Stimulated activated CD8-positive, alpha-beta memory T cell treated with anti-CD3 and anti-CD28 coated beads, Interleukin-7, amount 100 ng/mL, for 24 hours (primary cell): ENCODE data around the gene CYB561D1.

ENCODE experiments used
- DNase-seq: peaks from one replicate; pipeline ENCODE4 v3.0.0-alpha.2; 2020; ENCODE audit warnings: low read depth

The CYB561D1 gene

GRCh38 chr1:109481646-109482045 lies 12.2 kb upstream of the CYB561D1 start:
- no peak for DNase-seq

GRCh38 chr1:109482242-109482641 lies 11.7 kb upstream of the CYB561D1 start:
- DNase-seq, result no peak

- DNase-seq, result no peak
These were observed 10.9 kb upstream of the CYB561D1 start for GRCh38 chr1:109482791-109483671.

- peak; percentile 82 for DNase-seq
These were observed 10.0 kb upstream of the CYB561D1 start, which contains the start of gene ATXN7L2 for GRCh38 chr1:109483672-109484518. ATXN7L2 (plus strand) TSS chr1:109483905; CDS start chr1:109483954, 49 bp downstream.

- no peak for DNase-seq
These were observed 9.3 kb upstream of the CYB561D1 start for GRCh38 chr1:109484519-109484975.

GRCh38 chr1:109485001-109485400 lies 8.9 kb upstream of the CYB561D1 start:
- DNase-seq, result no peak

GRCh38 chr1:109487261-109487660 lies 6.6 kb upstream of the CYB561D1 start:
- DNase-seq, result no peak

GRCh38 chr1:109488201-109488600 lies 5.7 kb upstream of the CYB561D1 start:
- DNase-seq, result no peak

GRCh38 chr1:109488696-109489095 lies 5.2 kb upstream of the CYB561D1 start:
- DNase-seq, result no peak

GRCh38 chr1:109490029-109490933 lies 3.6 kb upstream of the CYB561D1 start:
- DNase-seq, result peak; percentile 56

GRCh38 chr1:109490934-109491302 lies 3.0 kb upstream of the CYB561D1 start:
- DNase-seq, result no peak

- DNase-seq, result no peak
These were observed 2.5 kb upstream of the CYB561D1 start for GRCh38 chr1:109491372-109491771.

- no peak for DNase-seq
These were observed 1.1 kb upstream of the CYB561D1 start for GRCh38 chr1:109492779-109493178.

GRCh38 chr1:109493227-109493626 lies 667 bp upstream of the CYB561D1 start:
- DNase-seq, result no peak

- DNase-seq, result no peak
These were observed 1.8 kb downstream of the CYB561D1 start for GRCh38 chr1:109495738-109496137.

GRCh38 chr1:109497449-109498160 lies 3.7 kb downstream of the CYB561D1 start:
- DNase-seq, result no peak

GRCh38 chr1:109498161-109498801 lies 4.4 kb downstream of the CYB561D1 start:
- DNase-seq, result no peak

GRCh38 chr1:109499081-109499480 lies 5.2 kb downstream of the CYB561D1 start:
- no peak for DNase-seq

GRCh38 chr1:109499661-109500536 lies 6.0 kb downstream of the CYB561D1 start:
- DNase-seq, result no peak
